Right lobe of liver (tissue), 6 donors: ENCODE measurements around the gene CAPN14. TPM values are rescaled to one million over a fixed set of nuclear protein-coding genes. Genes with fewer than 3 reads are reported as not detected.

Source experiments
- ATAC-seq, 4 donors: fragments of 200-7000 bp; cut with Tn5 transposase; one replicate each; pipeline ENCODE4 v1.9.1; 2020; ENCODE audit warnings: mild to moderate bottlenecking in 4 of 4, moderate library complexity in 4 of 4
- DNase-seq, 3 donors: peaks; one replicate each; pipeline ENCODE4 v3.0.0-alpha.2; 2020
- H3K27ac ChIP-seq, 3 donors: fragments of 200-600 bp; one replicate each; pipeline ENCODE4 v1.8.0; 2022
- H3K27me3 ChIP-seq, 2 donors: fragments of 200-600 bp; one replicate each; pipeline ENCODE4 v1.8.0; 2022
- H3K36me3 ChIP-seq, 4 donors: fragments of 200-600 bp; sonication (generic) in 1 of 4; one replicate each; pipeline versions ENCODE4 v1.5.1 to v1.8.0; 2017 to 2022; ENCODE audit warnings: control low read depth in 1 of 4
- H3K4me1 ChIP-seq, 4 donors: fragments of 200-600 bp; sonication (generic) in 1 of 4; one replicate each; pipeline versions ENCODE4 v1.5.1 to v1.8.0; 2017 to 2022; ENCODE audit warnings: control low read depth in 1 of 4
- H3K4me3 ChIP-seq, 3 donors: fragments of 200-600 bp; one replicate each; pipeline ENCODE4 v1.8.0; 2022
- H3K9me3 ChIP-seq, 4 donors: fragments of 200-600 bp; sonication (generic) in 1 of 4; one replicate each; pipeline versions ENCODE4 v1.5.1 to v1.8.0; 2017 to 2022; ENCODE audit warnings: control low read depth in 1 of 4
- CTCF ChIP-seq, 4 donors: fragments of 200-600 bp in 3 of 4; fragments of 450-650 bp in 1 of 4; IDR thresholded peaks; one replicate each; pipeline versions ENCODE4 v1.5.1 to v1.8.0; 2016 to 2022; ENCODE audit warnings: antibody characterized with exemption in 4 of 4, mild to moderate bottlenecking in 2 of 4
- POLR2A ChIP-seq: fragments of 450-650 bp; IDR thresholded peaks from one replicate; pipeline ENCODE4 v1.6.1; 2017; ENCODE audit warnings: antibody characterized with exemption, mild to moderate bottlenecking
- WGBS: methylation state at CpG from one replicate; pipeline ENCODE4 v1.1.6; 2018; ENCODE audit warnings: low coverage, low lambda C conversion rate; ENCODE audit not compliant: insufficient coverage; ENCODE audit errors: missing lambda C conversion rate; 5-methylcytosine and 5-hydroxymethylcytosine counted together
- intact Hi-C, 2 donors: fragments of 100-400 bp; cut with DNase I; formaldehyde crosslinking; loops; one replicate each; pipeline versions ENCODE4 v1.11.2 to v1.14.1; 2022
- total RNA-seq, 6 experiments: library from RNA; depleted of rRNA in 2 of 6; stranded (reverse); fragments of >200 nt in 2 of 6; fragmentation: NEBNext Ultra II Directional in 3 of 6; extraction: Animal tissue kit (Norgen Biotek cat#: 25700) in 3 of 6; gene quantifications; one replicate each; pipeline versions ENCODE4 v1.1.0 to v1.2.4, GENCODE V29; 2016 to 2023
- donor health status: DM: no; HTN: yes; CAD: no.
- donor health status: DM: no; HTN: no; CAD: no.
- donor health status: DM: no; HTN: no; CAD: no.
- donor health status: DM: no; HTN: yes; CAD: no.
- donor health status: DM: no; HTN: yes; CAD: no.

Gene CAPN14
- total RNA-seq, 6 experiments from 2014 or later: 0.12 TPM; not detected in 5

GRCh38 chr2:31233741-31234682 lies 16.7 kb upstream of the CAPN14 start, which contains the start of gene EHD3:
TSS of gene EHD3 (plus strand) at chr2:31234152. CDS start at chr2:31234622, 470 bp downstream.
- H3K9me3 ChIP-seq: no peaks in the 10 kb centered on the region
- H3K4me1 ChIP-seq: peaks cover 0 to 7% (median 0%) of the 10 kb centered on the region in 4 donors
- H3K4me3 ChIP-seq: peak within 1 kb of the TSS; percentile 48 to 64 (median 53)
- DNase-seq (peak; percentile 83 to 90 (median 86)), ATAC-seq (peak; percentile 94 to 97 (median 96))
- peak; percentile 51 for TF ChIP-seq POLR2A
- TF ChIP-seq CTCF (IDR thresholded peaks at IDR 0.05): peak; percentile 28 to 60 (median 44)
- intact Hi-C loops: no loop called here
- WGBS: 7% methylated on average over 9 of the region's 74 CpGs
- H3K27ac ChIP-seq: peak within 1 kb of the TSS in 2 of 3 donors; percentile 43 to 45
- no peaks in the 10 kb centered on the region for H3K36me3 ChIP-seq
- no peaks in the 10 kb centered on the region for H3K27me3 ChIP-seq

GRCh38 chr2:31233231-31233630 lies 15.9 kb upstream of the CAPN14 start:
- Histone ChIP-seq H3K36me3 (no peaks in the 10 kb centered on the region), H3K9me3 (no peaks in the 10 kb centered on the region), H3K27ac (no peak overlapping the region), H3K4me1 (peaks cover 0 to 7% (median 0%) of the 10 kb centered on the region in 4 donors), H3K4me3 (peak overlapping the region in 1 of 3 donors; percentile 64), H3K27me3 (no peaks in the 10 kb centered on the region)
- 75% methylated on average over 1 of the region's 1 CpG for WGBS
- ATAC-seq: no peak
- intact Hi-C loops: no loop called here
- DNase-seq: no peak
- TF ChIP-seq CTCF (IDR thresholded peaks at IDR 0.05) (no peak), POLR2A (no peak)

- Histone ChIP-seq H3K27ac (no peak overlapping the region), H3K4me1 (peaks cover 0 to 7% (median 0%) of the 10 kb centered on the region in 4 donors), H3K4me3 (no peak overlapping the region), H3K27me3 (no peaks in the 10 kb centered on the region), H3K36me3 (no peaks in the 10 kb centered on the region), H3K9me3 (no peaks in the 10 kb centered on the region)
- intact Hi-C loops: no loop called here
- DNase-seq: no peak
- no peak for TF ChIP-seq POLR2A
- no peak for ATAC-seq
- 63% methylated on average over 4 of the region's 4 CpGs for WGBS
Measured at GRCh38 chr2:31232586-31232985, 15.3 kb upstream of the CAPN14 start.

GRCh38 chr2:31231571-31232302 lies 14.4 kb upstream of the CAPN14 start:
- Histone ChIP-seq H3K36me3 (no peaks in the 10 kb centered on the region), H3K4me3 (no peak overlapping the region), H3K4me1 (peaks cover 0 to 7% (median 0%) of the 10 kb centered on the region in 4 donors), H3K27me3 (no peaks in the 10 kb centered on the region), H3K27ac (no peak overlapping the region), H3K9me3 (no peaks in the 10 kb centered on the region)
- TF ChIP-seq POLR2A (no peak), CTCF (IDR thresholded peaks at IDR 0.05) (no peak)
- 42% methylated on average over 15 of the region's 15 CpGs for WGBS
- intact Hi-C loops: no loop called here
- no peak for ATAC-seq
- peak in 1 of 3 donors; percentile 19 for DNase-seq
